HG03571 (cell line): Measurements from ENCODE around the gene ZCCHC7.
"Not testable (repeated sequence)": the region's sequence is repeated elsewhere in the genome, so short reads cannot be mapped to it uniquely, and the experiment has no call there.

ENCODE experiments used
- ATAC-seq: cut with Tn5 transposase; IDR thresholded peaks from one replicate; pipeline ENCODE4 v1.9.1; 2021; ENCODE audit not compliant: unreplicated experiment

ZCCHC7 gene

DNA sequence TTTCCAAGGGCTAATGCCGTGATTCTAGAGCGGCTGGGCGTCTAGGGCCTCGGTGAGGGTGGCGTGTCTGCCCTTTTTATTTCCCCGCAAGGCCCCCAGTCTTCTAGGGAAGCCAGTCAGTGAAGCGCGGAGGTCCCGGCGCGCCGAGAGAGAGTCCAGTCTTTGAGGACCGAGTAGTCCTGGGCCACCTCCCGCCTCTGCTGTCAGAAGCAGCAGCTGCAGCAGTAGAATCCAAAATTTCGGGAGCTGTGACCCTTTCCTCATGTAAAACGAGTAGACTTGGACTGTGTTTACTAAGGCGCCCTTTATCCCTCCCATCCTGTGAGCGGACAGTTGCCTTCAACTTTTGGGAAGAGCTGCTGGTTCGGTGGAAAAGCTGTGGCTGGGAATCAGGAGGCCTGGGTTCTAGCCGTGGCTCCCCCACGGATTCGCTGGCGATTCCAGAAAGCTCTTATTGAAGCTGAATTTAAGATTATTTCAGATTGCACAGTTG, 515 bp downstream of the ZCCHC7 start:
- peak; percentile 16 for ATAC-seq

DNA sequence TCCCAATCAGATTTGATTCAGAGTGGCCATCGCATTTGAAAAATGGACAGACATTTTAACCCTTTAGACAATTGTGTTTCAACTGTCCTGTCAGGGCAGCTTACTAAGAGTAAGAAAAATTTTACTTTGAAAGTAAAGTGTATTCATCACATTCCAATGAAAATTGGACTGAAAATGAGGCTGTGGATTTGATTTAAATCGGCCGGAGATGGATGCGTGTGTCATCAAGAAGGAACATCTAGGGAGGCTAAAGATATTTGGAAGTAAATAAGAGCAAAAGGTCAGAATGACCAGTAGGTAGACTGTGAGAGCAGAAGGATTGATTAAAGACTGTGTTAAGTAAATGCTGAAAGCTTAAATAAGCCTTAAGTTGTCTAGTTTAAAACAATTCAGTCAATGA, 1.5 kb downstream of the ZCCHC7 start:
- ATAC-seq = no peak

DNA sequence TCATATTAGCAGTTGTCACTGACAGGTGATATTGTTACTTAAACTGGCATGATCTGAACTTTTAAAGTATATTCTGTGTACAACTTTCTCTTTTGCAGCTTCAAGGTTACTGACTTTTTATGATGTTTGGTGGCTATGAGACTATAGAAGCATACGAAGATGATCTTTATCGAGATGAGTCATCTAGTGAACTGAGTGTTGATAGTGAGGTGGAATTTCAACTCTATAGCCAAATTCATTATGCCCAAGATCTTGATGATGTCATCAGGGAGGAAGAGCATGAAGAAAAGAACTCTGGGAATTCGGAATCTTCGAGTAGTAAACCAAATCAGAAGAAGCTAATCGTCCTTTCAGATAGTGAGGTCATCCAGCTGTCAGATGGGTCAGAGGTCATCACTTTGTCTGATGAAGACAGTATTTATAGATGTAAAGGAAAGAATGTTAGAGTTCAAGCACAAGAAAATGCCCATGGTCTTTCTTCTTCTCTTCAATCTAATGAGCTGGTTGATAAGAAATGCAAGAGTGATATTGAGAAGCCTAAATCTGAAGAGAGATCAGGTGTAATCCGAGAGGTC, 5.9 kb downstream of the ZCCHC7 start:
- no peak for ATAC-seq

DNA sequence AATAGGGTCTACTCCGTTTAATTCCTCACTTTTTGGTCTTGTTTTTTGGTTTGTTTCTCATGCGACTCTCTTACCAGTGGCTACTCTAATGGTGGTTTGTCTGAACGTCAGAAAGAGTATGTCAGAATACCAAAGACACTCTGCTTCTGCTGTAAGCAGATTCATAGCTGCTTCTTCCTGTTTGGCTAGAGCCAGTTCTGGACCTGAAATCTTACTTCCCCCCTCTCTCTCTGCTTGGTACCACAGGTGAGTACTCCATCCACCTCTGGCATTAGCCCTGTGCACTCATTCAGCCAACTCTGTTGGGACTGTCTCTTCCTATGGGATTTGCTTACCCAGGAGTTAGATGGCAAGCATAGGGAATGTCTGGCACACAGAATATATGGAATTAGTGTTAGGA, 6.6 kb downstream of the ZCCHC7 start:
- no peak for ATAC-seq

DNA sequence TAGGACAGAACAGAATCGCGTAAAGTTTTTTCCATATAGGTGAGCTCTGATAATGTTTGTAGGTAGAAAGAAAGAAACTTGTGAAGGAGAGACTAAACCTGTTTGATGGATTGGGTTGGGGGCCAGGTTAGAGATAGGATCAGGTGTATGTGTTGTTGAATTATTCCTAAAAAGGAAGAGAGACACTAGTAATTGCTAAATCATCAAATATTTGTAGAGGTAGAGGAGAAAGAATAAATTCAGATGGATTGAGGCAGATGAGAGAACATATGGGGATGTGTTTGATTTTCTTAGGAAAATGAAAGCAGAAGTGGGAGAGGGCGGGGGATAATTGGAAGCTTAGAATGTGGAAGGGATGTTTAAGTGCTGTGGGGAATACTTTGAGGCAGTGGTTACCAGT, 7.7 kb downstream of the ZCCHC7 start:
- no peak for ATAC-seq

DNA sequence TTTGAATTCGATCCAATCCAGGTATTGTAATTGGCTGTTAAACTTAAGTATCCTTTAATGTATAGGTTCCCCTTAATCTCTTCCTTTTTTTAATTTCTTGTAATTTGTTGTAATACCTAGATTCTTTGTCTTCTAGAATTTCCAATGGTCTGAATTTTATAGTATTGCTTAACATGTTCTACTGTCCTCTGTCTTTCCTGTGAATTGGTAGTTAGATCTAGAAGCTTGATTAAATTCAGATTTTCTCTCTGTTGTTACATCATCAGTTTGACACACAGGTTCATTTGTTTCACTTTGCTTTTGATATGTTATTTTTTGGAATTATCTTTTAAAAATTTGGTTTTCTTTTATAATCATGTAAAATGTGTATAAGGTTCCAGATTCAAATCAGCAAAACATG, 13.8 kb downstream of the ZCCHC7 start:
- ATAC-seq = no peak

DNA sequence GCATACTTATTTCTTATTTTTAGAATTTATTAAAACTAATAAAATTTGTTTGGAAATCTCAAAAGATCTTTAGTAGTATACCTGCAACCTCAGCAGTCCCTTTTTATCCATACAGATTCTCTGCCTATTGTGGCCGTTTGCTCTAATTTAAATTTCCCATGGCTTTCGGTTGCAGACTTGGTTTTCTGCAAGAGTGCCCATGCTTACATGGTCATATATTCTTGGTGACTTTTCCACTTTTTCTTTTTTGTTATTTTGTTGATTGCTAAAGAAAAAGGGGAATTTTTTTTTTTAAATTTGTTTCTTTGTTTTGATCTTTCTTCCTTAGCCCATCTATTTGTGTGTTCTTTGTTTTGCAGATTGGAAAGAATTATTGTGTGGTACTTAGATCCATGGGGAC, 20.6 kb downstream of the ZCCHC7 start:
- ATAC-seq = no peak

DNA sequence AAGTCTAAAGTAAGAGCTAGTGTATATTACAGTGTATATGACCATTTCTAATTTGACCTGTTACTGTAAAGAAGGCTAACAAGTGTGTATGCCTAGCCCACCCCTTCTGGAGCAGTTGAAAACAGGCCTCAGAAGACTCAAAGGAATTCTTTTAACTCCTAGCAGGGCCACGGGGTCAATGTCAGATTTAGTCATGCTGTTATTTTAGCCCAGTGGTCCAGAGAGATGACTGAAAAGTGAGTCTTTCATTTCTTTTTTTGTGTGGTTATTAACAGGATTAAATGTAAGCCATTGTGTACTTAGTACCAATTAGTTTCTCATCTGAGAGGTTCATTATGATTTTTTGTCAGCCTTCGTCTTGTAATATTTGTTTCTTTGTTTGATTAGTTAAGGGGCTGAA, 24.4 kb downstream of the ZCCHC7 start:
- peak; percentile 54 for ATAC-seq

DNA sequence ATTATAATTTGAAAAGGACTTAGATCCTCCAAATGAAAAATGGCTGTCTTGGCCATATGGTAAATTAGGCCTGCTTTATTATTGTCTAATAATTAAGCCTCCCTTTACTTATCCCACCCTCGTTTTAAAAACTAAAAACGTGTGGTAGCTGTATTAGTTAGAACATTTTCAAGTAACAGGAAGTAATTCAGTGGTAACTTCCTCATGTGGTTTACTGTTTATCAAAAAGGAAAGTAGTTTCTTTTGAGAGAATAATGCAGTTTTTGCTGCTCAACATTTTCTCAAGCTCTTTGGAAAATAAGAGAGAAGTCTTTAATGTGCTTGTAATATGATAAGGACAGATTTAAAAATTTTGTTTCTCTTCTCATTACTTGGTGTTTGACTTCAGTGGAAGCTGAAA, 26.0 kb downstream of the ZCCHC7 start:
- peak; percentile 48 for ATAC-seq

DNA sequence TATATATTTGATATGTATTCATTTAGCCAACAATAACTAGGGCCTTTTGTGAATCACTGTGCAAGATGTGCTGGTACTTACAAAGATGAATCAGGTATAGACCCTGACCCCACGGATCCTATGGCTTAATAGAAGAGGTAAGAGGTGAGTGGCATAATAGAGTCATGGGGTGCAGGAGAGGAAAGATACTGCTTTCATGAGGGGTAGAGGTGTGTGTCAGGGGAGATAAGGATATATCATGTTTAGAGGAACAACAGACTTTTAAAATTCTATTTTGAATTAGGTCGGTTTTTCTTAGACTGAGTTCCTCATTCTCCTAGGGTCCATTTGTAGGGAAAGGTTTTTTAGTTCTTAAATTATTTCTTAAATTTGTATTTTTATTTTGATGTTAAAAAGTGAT, 27.8 kb downstream of the ZCCHC7 start:
- ATAC-seq = no peak

DNA sequence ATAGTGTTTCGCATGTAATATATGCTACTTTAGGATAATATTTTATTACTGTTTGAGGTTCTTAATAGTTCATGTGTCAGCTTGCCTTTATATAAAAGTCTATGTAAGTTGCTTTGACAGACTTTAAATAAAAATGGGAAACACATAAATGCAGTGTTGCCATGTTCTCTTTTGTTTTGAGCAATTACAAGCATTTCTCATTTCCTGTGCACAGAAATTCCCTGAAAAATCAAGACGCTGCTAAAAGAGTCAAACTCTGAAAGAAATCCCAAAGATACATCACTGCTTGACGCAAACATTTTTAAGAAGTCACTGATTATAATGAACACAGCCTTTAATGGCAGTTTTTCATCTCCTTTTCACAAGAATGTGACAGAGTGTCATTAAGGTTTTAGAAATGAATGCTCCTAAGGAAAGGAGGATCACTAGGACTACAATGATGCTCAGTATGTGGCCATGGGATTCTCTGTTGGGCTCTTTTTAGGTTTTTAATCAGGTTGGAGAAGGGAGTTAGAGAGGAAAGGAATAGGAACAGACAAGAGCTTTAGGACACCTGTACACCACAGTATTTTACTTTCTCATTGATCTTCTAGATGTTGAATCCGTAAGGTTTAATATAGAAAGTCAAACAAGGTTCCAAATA, 29.4 kb downstream of the ZCCHC7 start:
- ATAC-seq = no peak

DNA sequence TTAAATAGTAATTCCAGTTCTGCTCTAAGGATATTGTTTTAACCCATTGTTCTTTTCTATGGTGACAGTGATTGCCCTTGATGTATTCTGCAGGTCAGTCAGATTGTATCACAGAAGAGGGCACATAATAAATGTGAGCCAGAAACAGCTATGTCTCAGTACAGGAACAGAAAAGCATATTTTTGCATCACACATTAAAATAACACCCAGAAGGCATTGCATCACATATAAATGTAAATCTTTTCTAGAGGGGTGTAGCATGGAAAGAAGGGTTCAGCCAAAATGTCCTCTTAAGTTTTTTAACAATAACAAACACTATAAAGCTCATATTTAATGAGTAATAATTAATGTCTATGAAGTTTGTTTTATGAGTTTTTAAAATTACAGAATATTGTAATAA, 30.0 kb downstream of the ZCCHC7 start:
- no peak for ATAC-seq

DNA sequence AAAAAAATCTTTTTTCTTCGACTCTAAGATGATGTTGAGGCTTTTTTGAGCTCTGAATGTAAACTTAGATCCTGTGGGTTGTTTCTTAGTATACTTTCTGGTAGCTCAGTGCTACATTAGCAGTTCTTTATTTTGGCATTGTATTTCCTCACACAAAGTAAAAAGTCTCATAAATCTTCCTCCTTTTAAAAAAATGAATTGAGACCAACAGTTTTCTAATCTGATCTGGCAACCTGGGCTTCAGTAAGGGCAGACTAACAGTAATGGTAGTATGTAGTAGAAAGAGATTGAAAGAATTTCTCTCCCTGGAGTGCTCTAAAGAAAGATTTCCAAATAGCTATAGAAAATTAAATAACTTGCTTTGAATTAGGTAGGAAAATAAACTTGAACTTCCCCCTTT, 31.4 kb downstream of the ZCCHC7 start:
- ATAC-seq = no peak

DNA sequence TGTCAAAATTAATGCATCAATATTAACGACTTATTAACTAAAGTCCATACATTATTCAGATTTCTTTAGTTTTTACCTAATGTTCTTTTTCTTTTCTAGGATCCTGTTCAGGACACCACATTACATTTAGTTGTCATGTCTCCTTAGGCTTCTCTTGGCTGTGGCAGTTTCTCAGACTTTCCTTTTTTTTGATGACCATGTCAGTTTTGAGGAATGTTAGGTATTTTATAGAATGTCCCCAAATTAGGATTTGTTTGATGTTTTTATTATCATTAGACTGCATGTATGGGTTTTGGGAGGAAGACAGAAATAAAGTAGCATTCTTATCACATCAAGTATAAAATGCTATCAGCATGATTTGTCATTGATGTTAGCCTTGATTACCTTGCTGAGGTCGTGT, 32.0 kb downstream of the ZCCHC7 start:
- ATAC-seq = no peak

DNA sequence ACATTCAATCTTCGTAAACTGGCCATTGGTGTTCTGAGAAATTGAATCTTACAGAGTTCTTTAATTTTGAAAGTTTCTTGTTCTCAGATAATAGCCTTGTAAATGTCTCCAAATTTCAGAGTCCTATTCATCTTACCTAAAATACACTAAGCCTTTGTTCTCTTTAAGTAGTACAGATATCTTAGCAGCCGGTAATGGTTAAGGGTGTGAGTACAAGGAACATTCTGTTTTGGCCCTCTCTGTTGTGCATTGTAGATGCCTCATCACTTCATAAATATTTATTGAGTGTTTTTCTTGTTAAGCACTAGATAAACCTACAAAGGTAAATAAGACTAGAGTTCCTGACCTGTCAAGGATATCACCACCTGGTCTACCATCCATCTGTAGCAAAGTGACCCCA, 35.2 kb downstream of the ZCCHC7 start:
- ATAC-seq = no peak

DNA sequence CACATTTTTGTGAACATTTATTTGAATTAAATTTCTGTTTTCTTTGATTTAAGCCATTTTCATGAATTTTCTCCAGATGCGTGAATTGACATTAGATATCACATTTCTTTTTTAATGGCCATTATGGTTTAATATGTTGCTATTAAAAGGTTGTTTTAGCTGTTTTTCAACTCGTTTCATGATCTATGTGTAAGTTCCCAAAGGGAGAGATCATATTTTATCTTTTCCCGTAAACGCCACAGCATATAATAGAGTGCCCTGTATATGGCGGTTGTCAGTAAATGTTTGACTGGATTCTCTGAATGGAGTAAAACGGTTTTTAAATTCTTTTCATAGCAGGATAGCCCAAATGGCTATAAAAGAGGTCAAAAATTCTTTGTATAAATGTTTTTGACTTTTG, 35.8 kb downstream of the ZCCHC7 start:
- no peak for ATAC-seq

DNA sequence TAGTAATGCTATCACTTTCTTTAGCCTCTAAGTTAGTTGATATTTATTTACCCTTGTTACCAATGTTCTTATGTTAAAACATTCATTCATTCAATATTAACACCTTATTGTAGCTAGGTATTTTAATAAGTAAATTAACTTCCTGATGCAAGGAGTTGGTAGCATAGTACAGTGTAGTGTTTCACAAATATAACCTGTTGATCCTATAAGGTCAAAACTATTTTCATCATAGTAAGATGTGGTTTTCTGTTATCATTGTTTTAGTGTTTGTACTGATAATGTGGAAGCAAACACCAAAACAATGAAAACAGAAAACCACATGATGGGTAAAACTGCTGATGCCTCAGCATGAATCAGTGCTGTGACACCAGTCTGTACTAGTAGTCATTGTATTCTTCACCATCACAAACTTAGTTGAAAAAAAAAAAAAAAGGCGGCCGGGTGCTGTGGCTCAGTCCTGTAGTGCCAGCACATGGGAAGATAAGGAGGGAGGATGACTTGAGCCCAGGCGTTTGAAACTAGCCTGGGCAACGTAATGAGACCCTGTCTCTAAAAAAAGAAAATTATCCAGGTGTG, 36.5 kb downstream of the ZCCHC7 start:
- ATAC-seq = no peak

DNA sequence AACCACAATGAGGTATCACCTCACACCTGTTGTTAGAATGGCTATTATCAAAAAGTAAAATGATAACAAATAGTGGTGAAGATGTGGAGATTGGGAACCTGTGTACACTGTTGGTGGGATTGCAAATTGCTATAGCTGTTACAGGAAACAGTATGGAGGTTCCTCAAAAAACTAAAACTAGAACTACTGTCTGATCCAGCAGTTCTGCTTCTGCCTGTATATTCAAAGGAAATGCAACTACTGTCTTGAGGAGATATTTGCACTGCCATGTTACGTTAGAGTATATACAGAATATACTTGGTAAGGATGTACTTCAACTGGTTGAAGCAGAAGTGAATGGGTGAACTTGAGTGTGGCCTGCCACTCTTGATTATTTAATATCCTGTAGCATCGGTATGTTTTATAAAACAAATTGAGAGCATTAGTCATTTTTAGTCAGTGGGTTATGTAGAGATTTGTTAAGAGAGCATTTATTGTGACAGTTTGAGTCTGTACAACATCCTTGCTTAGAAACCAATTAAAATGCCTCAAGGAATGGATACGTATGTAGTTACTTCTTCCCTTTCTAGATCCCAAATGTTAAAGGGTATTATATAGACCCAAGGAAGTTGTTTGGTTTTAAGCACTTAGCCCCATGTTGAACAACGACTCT, 37.5 kb downstream of the ZCCHC7 start:
- no peak for ATAC-seq

DNA sequence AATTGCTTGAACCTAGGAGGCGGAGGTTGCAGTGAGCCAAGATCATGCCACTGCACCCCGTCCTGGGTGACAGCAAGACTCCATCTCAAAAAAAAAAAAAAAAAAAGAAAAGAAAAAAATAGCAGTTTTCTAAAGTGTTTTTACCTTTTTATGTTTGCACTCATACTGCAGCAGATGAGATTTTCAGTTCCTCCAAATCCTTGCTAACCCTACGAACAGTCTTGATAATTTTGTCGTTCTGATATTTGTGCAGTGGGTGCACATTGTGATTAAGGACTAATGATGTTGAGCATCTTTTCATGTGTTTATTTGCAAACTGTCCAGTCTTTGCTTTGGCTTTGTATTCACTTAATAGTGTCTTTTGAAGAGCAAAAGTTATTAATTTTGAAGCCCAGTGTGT, 42.9 kb downstream of the ZCCHC7 start:
- no peak for ATAC-seq

DNA sequence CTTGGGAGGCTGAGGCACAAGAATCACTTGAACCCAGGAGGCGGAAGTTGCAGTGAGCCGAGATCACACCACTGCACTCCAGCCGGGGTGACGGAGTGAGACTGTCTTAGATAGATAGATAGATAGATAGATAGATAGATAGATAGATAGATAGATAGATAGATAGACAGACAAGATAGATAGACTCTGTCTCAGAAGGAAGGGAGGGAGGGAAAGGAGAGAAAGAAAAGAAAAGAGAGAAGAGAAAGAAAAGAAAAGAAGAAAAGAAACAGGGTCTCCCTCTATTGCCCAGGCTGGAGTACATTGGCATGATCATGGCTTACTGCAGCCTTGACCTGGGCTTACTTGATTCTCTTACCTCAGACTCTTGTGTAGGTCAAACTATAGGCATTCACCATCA, 44.0 kb downstream of the ZCCHC7 start:
- not testable (repeated sequence) for ATAC-seq

DNA sequence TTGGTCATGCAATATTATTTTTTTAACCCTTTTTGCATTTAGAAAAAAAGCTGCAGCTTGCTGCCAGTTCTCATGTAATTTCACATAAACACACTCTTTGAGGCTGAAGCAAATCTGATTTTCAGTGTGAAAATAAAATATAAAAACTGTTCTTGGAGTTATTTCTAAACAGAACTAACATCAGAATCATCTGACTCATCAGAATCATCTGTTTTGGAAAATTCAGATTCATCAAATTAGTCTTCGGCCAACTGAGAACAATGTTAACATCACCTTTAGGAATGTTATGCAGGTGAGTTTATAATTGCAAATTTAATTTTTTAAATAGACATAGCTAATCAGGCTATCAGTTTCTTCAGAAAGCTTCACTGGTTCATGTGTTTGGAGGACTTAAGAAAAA, 45.3 kb downstream of the ZCCHC7 start:
- ATAC-seq = no peak

DNA sequence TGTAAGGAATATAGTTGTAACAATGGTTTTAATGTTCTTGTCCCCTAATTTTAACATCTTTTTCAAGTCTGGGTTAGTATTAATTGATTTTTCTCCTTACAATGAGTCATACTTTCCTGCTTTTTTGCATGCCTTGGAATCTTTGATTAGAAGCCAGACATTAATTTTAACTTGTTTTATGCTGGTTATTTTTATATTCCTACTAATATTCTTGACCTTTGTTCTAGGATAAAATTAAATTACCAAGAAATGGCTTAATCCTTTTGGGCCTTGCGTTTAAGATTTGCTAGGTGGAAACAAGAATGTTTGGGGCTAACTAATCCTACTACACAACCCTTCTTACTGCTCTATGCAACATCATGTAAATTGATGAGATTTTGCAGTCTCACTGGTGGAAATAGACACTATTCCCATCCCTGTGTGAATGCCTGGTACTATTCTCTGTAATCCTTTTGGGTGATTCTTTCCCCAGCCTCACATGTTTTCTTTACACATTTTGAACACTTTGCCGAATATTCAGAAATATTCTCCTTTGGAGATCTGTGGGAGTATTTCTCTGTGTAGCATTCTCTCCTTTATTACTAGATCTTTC, 47.2 kb downstream of the ZCCHC7 start:
- no peak for ATAC-seq
